Ecto neural progenitor cell (in vitro differentiated cells): ENCODE measurements around the gene MYH2.

Experiments
- DNase-seq: peaks from one replicate; pipeline ENCODE4 v3.0.0-alpha.2; 2018; ENCODE audit warnings: low spot score

Gene MYH2

GRCh38 chr17:10516065-10516464, 33.4 kb downstream of the MYH2 start:
- no peak for DNase-seq

GRCh38 chr17:10513299-10514067, 36.0 kb downstream of the MYH2 start:
- no peak for DNase-seq

GRCh38 chr17:10512856-10513255, 36.6 kb downstream of the MYH2 start:
- no peak for DNase-seq

GRCh38 chr17:10499950-10500349, 49.5 kb downstream of the MYH2 start:
- no peak for DNase-seq

GRCh38 chr17:10492004-10492403, 57.5 kb downstream of the MYH2 start:
- no peak for DNase-seq

GRCh38 chr17:10482252-10482651, 67.2 kb downstream of the MYH2 start:
- no peak for DNase-seq

- DNase-seq: no peak
These were observed 71.8 kb downstream of the MYH2 start for GRCh38 chr17:10477701-10478100.

- DNase-seq: no peak
These were observed 74.9 kb downstream of the MYH2 start for GRCh38 chr17:10474536-10474935.

- no peak for DNase-seq
These were observed 77.6 kb downstream of the MYH2 start for GRCh38 chr17:10471858-10472257.
